HG03342 (cell line): ENCODE data around the gene RASGRP1.

Experiments
- ATAC-seq: cut with Tn5 transposase; IDR thresholded peaks from one replicate; pipeline ENCODE4 v1.9.1; 2021; ENCODE audit warnings: mild to moderate bottlenecking, moderate library complexity; ENCODE audit not compliant: unreplicated experiment

RASGRP1 gene

DNA sequence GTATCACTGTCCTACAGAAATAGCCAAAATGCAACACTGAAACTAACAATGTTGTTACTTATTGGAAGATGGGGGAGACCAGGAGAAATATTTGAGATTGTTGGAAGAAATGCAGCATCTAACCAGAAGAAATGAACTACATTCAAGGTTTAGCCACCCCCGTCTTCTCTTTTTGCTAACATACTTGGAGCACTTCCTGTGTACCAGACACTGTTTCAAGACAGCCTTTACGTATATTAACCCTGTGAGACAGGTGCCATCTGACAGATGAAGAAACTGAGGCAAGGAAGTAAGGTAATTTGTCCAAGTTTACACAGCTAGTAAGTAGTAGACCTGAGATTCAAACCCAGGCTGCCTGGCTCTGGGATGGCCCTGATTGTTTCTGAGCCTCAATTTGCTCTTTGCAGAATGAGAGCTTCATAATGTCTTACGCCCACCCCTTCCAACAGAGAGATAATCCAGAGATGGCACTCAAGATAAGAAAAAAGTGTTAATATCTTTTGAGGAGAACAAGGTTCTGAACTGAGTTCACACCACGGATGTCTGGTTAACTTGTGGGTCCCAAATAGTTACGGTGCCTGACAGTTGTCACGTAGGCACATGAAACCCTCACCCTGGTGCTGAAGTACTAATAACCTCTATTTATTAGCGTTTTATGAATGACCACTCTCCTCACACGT is 26.1 kb downstream of the RASGRP1 start:
- ATAC-seq = no peak

DNA sequence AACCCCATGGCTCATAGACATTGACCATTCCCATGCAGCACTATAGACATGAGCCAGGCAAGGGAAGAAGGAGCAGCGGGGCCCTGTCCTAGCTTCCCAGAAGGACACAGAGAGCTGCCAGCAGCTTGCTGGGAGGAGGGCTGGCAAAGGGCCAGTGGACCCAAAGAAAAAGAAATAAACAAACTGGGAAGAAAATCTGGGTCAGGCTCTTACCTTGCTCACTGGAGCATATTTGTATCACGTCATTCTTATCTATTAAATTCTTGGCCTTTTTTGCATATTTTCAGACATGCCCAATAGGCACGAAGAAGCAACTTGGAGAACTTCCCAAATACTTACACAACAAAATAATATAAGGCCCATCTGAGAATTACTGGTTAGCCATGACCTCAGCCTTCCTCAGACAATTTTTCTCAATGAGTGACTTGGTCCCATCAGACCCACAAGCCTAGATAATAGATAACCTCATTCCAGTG is 28.4 kb downstream of the RASGRP1 start:
- ATAC-seq = no peak

DNA sequence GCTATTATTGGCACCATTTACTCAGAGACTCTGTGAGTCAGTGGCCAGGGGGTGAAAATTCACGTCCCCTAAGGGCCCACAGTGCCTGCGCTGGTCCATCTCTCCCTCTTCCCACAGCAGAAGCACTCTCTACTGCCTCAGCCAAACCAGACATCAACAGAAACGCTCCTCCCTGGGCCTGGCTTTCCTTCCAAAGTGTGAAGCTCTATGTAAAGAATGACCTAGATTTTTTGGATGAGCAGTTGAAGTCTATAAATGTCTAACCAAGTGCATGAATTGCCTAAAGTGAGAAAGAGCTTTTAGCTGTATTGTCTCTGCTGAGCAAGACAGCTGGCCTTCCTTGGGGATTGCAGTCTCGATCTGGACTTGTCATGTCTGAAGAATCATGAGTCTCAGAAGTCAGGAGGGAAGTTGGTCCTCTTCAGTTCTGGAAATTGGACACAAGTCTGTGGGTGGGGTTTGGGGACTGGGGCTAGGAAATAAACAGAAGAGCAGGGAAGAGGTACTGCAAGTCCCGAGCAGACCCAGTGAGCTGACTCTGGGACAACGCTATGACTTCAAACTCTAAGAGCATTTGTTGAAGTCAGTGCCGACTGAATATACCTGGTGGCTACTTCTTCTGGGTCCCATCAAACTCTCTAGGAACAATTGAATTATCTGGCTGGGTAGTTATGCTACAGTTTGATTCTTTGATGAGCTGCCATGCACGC is 29.0 kb downstream of the RASGRP1 start:
- ATAC-seq = no peak

DNA sequence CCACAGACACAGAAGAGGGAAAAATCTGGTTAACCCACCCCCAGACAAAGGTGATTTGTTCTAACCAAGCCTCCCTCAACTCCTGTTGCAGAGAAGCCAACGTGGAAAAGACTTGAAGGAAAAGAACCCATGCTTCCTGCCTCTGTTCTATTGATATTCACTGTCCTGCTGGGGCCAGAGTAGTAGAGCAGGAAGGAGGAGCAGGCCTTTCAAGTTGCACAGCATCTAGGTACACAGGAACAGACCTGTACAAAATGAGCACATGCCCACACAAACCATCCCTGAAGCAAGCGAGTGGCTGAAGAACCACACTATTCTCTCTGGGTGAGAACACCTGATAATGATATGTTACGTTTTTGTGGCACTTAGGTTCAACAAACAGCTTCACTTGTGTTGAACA is 29.9 kb downstream of the RASGRP1 start:
- ATAC-seq = no peak

DNA sequence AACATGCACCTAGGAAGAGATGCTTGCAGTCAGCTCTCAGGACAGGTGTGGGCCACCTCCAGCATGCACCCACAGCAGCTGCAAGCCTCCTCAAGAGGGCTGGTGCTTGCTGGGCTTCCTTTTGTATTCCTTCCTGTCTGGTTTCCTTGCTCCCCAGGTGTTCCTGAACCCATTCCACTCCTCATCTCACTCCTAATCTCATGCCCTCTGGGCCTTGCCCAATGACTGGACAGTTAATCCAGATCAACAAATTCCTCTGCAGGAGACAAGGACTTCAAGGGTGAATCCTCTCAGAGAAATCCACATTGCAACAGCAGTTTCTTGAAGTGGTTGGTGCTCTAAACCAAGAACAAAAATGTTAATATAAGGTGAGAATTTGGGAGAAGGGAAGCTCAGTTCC is 30.7 kb downstream of the RASGRP1 start:
- ATAC-seq = no peak

DNA sequence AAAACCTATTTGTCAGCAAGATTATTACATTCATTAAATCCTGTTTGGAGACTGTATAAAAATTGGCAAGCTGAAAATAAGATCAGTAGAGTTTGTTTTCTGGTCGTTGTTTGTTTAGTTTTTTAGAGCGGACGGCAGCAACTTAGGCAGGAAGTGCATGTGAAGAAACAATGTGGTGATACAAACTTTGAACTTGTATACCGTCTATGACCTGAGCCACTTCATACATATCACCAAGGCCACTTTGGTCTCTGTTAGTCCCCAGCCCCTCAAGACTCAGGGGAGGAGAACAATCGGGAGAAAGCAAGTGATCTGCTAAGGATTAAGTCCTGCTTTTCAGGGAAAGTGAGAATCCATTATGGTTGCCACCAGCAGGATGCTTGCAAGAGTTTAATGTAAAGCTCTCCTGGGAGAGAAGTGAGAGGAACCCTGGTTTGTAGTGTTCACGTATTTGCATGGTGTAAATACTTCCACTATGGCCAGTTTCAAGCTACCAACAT is 31.1 kb downstream of the RASGRP1 start:
- no peak for ATAC-seq

DNA sequence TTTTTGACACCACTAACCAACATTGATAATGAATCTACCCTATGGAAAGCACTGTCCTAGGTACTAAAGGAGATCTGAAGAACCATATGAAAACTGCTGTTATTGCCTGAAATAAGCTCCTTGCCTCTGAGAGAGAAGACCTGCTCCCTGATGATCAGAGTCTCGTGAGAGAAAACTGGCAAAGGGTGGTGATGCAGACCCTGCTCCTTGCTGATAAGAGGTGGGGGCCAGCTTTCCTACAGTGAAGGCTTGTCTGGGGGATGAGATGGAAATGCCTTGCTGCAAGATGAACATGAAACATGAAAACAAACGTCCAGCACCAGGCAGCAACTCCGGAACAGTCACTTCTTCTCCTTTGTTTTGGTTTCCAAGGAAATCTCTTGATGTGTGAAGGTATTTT is 31.9 kb downstream of the RASGRP1 start:
- ATAC-seq = no peak

DNA sequence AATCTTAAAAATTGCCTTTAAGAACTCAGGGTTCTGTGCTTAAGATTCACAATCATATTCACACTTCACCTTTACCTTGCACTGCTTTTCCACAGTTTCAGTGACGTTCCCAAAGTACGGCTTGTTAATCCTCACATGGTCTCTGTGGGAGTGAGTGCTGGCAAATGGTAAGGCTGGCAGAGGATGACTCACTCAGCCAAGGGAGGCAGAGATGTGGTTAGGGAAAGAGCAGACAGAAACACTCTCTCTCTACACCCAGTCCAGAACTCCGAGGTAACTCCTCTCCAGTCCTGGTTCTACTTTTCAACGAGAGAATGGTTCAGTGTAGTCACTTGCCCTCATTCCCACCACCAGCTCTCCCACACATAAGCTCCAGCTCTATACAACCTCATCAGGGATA is 33.1 kb downstream of the RASGRP1 start:
- no peak for ATAC-seq

DNA sequence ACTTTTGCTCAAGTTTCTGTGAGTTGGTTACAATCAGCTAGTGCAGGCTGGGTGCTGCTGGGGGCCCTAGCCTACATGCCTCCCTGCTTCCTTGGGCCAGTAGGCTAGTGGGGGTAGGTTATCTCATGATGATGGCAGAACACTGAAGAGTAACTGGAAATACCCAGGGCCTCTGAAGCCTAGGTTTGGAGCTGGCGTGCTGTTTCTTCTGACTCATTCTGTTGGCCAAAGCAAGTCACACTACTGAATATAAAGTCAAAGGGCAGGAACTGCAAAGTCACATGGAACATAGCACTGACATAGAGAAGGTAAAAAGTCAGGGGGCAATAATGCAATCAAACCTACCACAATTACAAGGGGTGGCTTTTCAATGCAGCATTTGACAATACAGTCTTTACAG is 34.5 kb downstream of the RASGRP1 start:
- ATAC-seq = peak; percentile 58

DNA sequence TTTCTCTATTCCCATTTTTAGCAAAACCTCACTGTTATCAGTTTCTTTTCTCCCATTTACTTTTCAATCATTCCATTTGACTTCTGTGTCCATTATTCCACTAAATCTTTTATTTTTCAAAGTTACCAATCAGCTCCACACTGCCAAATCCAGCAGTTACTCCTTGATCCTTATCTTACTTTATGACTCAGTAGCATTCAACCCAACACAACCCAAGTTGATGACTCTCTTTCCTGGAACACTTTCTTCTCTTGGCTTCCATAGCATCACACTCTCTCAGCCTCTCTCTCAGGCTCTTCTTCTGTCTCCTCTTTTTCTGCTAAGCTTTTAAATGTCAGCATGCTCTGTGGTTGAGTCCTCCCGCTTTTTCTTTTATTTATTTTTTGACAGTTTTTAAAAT is 36.3 kb downstream of the RASGRP1 start:
- no peak for ATAC-seq

DNA sequence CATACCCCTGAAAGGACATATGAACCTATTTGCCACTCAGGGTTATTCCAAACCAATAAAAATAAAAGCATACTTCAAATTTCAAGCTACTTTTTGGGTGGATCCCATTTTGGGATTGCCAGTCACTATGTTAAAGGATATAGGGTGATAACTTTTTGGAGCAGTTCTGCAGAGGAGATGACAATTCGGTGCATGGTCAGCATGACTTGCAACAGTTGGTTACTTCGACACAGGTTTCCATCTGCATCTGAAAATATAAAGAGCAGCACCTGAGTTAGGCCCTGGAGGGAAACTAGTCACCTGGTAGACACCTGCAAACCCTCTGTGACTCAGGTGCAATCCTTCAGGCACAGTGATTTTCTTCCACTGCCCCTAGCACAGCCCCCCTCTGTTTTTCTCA is 38.5 kb downstream of the RASGRP1 start:
- no peak for ATAC-seq

DNA sequence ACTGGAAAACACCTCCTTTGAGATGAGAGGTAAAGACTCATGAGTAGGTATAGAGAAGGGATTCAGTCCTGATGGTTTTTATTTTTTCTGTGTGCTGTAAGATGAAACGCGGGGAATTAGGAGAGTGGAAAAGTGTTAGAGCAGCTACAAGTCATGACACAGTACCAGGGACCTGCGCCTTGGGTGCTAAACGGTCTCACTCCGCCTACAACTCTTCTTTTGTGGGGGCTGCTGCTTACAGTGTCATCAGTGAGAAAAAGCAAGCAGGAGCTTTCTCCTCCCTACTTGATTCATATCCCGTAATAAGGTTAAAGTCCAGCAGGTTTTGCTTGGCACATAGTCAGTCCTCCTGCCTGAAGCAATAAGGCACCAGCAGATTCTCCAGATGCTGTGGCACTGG is 39.1 kb downstream of the RASGRP1 start:
- ATAC-seq = no peak

DNA sequence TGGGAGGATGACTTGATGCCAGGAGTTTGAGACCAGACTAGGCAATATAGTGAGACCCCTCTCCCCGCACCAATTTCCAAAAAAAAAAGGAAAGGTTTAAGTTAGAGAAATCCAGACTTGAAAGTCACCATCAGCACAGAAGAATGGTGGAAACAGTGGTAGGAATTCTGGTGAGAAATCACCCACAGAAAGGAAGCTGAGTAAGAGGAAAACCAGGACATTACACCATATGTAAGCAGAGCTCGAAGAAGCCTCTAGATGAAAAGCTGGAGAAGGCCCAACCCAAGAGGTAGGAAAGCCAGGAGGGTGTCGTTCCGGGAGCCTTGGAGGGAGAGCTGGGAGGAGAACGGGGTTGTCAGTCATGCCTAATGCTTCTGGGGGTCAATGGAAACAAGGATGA is 40.5 kb downstream of the RASGRP1 start:
- ATAC-seq = no peak

DNA sequence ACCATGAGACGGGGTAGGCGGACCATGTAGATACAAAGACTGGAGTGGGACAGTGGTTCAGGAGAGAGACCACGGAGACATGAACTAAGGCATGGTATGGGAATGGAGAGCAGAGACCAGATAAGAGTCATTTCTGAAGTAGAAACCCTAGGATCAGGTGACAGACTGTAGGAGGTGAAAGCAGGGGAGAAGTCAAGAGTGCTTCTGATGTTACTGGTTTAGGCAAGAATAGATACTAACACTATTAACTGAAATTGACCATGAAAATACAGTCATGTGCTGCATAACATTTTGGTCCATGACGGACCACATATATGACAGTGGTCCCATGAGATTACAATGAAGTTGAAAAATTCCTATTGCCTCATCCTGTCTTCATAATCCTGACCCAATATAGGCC is 41.7 kb downstream of the RASGRP1 start:
- ATAC-seq = no peak

DNA sequence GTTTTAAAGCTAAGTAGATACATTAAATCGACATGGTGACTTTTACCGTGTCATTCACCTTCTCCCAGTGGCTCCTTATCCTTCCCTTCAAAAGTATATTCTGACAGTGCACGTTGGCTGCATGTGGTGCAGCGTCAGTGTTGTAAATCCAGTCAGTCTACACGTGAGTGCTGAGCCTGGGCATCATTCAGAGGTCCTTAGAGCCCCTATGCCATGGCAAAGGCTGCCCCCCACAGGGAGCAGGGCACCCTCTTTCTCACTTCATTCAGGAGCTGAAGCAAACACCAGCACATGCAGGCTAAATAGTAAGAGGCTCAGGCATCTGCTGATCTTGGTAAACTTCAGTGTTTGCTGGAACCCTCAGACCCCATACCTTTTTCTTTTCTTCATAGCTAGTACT is 43.3 kb downstream of the RASGRP1 start:
- no peak for ATAC-seq

DNA sequence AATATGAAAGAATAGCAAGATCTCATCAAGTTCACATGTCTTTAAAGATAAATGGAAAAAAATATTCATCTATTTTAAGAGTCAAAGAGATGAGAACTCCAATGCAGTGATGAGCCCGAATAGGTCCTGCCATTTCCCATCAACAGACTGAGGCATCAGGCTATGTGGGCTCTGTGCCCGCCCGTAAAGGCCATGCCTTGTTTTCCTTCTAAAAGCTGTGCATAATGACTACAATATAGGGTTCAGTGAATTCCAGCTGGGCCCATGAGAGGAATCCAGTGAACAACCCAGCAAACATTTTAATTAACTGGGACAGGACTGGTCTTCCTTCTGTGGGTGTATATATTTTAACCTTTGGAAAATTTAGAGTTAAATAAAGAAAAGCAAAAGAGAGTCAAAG is 44.6 kb downstream of the RASGRP1 start:
- ATAC-seq = no peak

DNA sequence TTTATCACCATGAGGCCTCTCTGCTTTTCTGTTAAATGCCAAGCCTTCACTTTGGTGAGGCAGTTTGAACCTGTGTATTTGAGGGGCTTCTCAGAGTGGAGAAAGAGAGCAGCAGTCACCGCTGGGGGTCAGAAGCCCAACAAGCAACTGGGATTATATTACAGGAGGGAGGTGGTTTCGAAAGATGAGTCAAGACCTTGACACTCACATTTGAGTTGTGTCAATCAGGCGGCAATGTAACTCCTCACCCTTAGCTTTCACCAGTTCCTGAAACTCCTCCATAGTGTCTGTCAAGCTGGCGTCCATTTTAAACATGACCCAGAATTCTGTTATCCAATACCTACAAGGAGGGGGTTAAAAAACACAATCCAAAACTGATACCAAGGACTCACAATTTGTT is 46.5 kb downstream of the RASGRP1 start:
- no peak for ATAC-seq

DNA sequence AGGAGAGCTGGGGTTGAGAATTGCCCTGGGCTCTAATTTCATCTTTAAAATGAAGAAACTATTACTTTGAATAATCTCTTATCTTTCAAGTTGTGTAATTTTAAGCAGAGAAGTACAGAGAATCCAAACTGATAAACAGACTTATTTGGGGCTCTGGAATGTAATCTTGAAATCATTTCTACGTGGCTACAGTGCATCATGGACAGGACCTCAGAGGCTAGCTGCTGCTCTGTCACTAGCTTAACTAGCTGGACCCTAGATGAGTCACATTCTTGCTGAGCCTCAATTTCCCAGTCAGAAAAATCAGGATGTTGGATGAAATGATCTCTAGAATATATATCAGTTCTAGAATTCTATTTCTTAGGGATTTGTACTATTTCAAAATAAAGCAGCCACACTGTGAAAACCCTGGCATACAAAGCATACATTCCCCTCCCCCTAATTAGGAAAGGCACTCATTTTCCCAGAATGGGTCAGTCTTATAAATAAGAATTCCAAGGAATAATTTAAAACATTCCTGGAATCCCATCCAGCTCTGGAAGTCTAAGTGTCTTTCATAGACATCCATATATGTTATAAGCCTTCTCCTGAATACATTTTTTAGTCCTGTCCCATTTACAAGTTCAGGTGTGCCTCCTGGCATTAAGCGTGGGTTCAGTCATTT is 47.2 kb downstream of the RASGRP1 start:
- ATAC-seq = no peak

DNA sequence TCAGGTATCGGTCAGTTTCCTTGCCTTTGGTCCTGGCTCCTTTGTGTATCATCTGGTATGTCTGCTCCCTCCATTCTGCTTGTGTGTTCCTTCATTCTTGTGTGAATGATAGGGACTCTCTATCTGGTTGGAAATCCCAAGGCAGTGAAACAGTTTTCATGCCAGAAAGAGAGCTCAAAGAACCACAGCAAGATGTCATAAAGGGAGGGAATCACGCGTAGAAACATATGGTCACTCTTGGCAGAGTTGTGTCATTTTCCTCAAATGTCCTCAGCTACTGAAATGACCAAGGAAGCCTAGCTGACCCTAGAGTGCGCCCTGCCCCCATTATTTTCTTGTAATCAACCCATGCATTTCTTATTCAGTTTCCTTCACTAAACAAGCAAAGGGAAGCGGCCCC is 48.0 kb downstream of the RASGRP1 start:
- ATAC-seq = no peak

DNA sequence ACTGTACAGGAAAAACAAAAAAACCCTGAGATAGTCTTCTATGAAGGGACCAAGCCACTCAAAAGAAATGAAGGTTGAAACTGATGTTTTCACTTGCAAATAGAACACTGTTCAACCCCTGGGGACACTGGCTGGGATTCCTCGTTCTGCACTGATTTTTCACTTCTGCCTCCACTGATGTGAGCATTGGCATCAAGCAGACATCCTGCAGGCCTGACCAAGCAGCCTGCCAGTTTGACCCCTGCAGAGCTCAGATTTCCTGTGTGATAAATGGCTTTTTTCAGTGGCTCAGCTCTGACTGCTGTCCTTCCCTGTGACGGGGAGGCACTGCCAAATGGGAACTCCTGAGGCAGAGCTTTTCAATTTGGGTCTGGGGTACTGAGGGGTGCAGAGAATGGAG is 50.0 kb downstream of the RASGRP1 start:
- peak; percentile 53 for ATAC-seq

DNA sequence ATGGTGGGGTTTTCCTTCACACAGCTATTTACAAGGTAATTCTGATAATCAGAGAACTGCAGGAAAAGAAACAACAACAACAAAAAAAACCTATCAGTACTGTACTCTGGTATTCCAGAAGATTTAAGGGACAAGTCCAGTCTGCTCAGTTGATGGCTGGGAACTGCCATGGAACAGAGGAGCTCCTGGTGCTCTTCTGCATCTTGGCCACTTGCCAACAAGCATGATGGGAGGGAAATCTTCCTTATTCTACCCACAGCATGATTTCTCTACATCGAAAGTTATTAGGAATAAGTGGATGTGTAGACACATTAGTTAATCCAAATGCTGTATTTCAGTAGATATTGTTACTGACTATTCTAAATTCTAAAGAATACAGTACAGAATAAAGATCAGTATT is 51.7 kb downstream of the RASGRP1 start:
- no peak for ATAC-seq

DNA sequence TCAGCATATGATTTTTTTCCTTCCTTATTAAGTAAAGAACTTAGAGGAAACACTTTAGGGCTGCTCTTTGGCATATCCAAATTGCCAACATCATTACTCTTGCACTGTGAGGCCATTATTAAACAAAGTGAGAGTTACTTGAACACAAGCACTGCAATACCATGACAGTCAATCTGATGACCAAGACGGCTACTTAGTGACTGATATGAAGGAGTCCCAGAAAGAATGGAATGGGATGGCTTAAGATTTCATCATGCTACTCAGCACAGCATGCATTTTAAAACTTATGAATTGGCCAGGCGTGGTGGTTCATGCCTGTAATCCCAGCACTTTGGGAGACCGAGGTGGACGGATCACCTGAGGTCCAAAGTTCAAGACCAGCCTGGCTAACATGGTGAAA is 55.5 kb downstream of the RASGRP1 start:
- no peak for ATAC-seq
